SJSA1 (cell line): ENCODE data around the gene CNTROB. TPM values are rescaled to one million over a fixed set of nuclear protein-coding genes. Genes with fewer than 3 reads are reported as not detected.

Experiments used
- DNase-seq, 2 experiments: peaks; one replicate each; pipeline ENCODE4 v3.0.0-alpha.2; 2015 to 2020; ENCODE audit warnings: low spot score in 2 of 2, low read depth in 1 of 2
- H3K27ac ChIP-seq: fragments of 250-450 bp; sonication (Bioruptor Pico); 2 replicates; pipeline ENCODE4 v1.5.1; 2020; ENCODE audit warnings: mild to moderate bottlenecking, moderate library complexity
- H3K27me3 ChIP-seq: fragments of 250-450 bp; sonication (Bioruptor Pico); replicated peaks from 2 replicates; pipeline ENCODE4 v1.5.1; 2020; ENCODE audit warnings: mild to moderate bottlenecking, moderate library complexity
- H3K36me3 ChIP-seq: fragments of 250-450 bp; sonication (Bioruptor Pico); 2 replicates; pipeline ENCODE4 v1.5.1; 2020; ENCODE audit warnings: mild to moderate bottlenecking
- H3K4me1 ChIP-seq: fragments of 250-450 bp; sonication (Bioruptor Pico); replicated peaks from 2 replicates; pipeline ENCODE4 v1.6.1; 2021; ENCODE audit warnings: mild to moderate bottlenecking
- H3K4me3 ChIP-seq: fragments of 250-450 bp; sonication (Bioruptor Pico); 2 replicates; pipeline ENCODE4 v1.5.1; 2020; ENCODE audit warnings: mild to moderate bottlenecking
- H3K9me3 ChIP-seq: fragments of 250-450 bp; sonication (Bioruptor Pico); replicated peaks from 2 replicates; pipeline ENCODE4 v1.5.1; 2020; ENCODE audit warnings: mild to moderate bottlenecking
- total RNA-seq: library from RNA; depleted of rRNA; stranded (reverse); fragments of >200 nt; shearing (Covaris generic); gene quantifications from 2 replicates; pipeline ENCODE4 v1.2.3, GENCODE V29; 2014

The CNTROB gene
- total RNA-seq, 1 experiment from 2014 or later: 30.9 TPM

GRCh38 chr17:7916385-7916682, 15.7 kb upstream of the CNTROB start:
- H3K27me3 ChIP-seq: no peaks in the 10 kb centered on the region
- H3K36me3 ChIP-seq: peaks cover 16% of the 10 kb centered on the region
- peaks cover 4% of the 10 kb centered on the region for H3K9me3 ChIP-seq
- peaks cover 16% of the 10 kb centered on the region for H3K4me1 ChIP-seq
- DNase-seq: no peak
- peak overlapping the region; percentile 45; the same call in 1 of the 2 replicates for H3K27ac ChIP-seq
- peak overlapping the region; percentile 42 for H3K4me3 ChIP-seq

- Histone ChIP-seq H3K9me3 (peaks cover 4% of the 10 kb centered on the region), H3K4me3 (no peak overlapping the region), H3K27me3 (no peaks in the 10 kb centered on the region), H3K36me3 (peaks cover 11% of the 10 kb centered on the region), H3K27ac (no peak overlapping the region), H3K4me1 (peaks cover 16% of the 10 kb centered on the region)
- no peak for DNase-seq
Observed at GRCh38 chr17:7916808-7917207, 15.2 kb upstream of the CNTROB start.

- no peaks in the 10 kb centered on the region for H3K27me3 ChIP-seq
- H3K4me3 ChIP-seq: peak overlapping the region; percentile 20; the same call in 1 of the 2 replicates
- H3K9me3 ChIP-seq: no peaks in the 10 kb centered on the region
- no peak overlapping the region for H3K27ac ChIP-seq
- peaks cover 10% of the 10 kb centered on the region for H3K4me1 ChIP-seq
- no peak for DNase-seq
- no peaks in the 10 kb centered on the region for H3K36me3 ChIP-seq
Observed at GRCh38 chr17:7922269-7922844, 9.6 kb upstream of the CNTROB start.

- DNase-seq: peak; percentile 25 to 62
- H3K9me3 ChIP-seq: no peaks in the 10 kb centered on the region
- H3K4me1 ChIP-seq: peaks cover 10% of the 10 kb centered on the region
- peak overlapping the region; percentile 20 for H3K4me3 ChIP-seq
- no peaks in the 10 kb centered on the region for H3K36me3 ChIP-seq
- no peak overlapping the region for H3K27ac ChIP-seq
- no peaks in the 10 kb centered on the region for H3K27me3 ChIP-seq
Observed at GRCh38 chr17:7922845-7923628, 9.0 kb upstream of the CNTROB start.

GRCh38 chr17:7927596-7927995, 4.4 kb upstream of the CNTROB start:
- H3K9me3 ChIP-seq: no peaks in the 10 kb centered on the region
- H3K4me1 ChIP-seq: peaks cover 10% of the 10 kb centered on the region
- no peak for DNase-seq
- no peaks in the 10 kb centered on the region for H3K27me3 ChIP-seq
- H3K27ac ChIP-seq: no peak overlapping the region
- no peak overlapping the region for H3K4me3 ChIP-seq
- H3K36me3 ChIP-seq: peaks cover 15% of the 10 kb centered on the region

GRCh38 chr17:7929158-7930023, 2.6 kb upstream of the CNTROB start, which contains the start of gene KCNAB3:
Gene KCNAB3 (minus strand): TSS chr17:7929856. CDS start chr17:7929435, 421 bp downstream.
- H3K4me1 ChIP-seq: peaks cover 13% of the 10 kb centered on the region
- DNase-seq: no peak
- H3K4me3 ChIP-seq: no peak within 1 kb of the TSS; the same call in 1 of the 2 replicates
- no peaks in the 10 kb centered on the region for H3K9me3 ChIP-seq
- H3K36me3 ChIP-seq: peaks cover 24% of the 10 kb centered on the region
- H3K27ac ChIP-seq: no peak within 1 kb of the TSS
- no peaks in the 10 kb centered on the region for H3K27me3 ChIP-seq

GRCh38 chr17:7930841-7931631, 970 bp upstream of the CNTROB start:
- H3K27ac ChIP-seq: no peak overlapping the region

GRCh38 chr17:7932483-7932891, 481 bp downstream of the CNTROB start:
- DNase-seq: no peak
- Histone ChIP-seq H3K27me3 (no peaks in the 10 kb centered on the region), H3K4me3 (peak overlapping the region; percentile 84), H3K27ac (peak overlapping the region; percentile 95), H3K9me3 (no peaks in the 10 kb centered on the region), H3K36me3 (peaks cover 54% of the 10 kb centered on the region), H3K4me1 (peaks cover 13% of the 10 kb centered on the region)

More at GRCh38 chr17:7930841-7931631, 970 bp upstream of the CNTROB start:
- peaks cover 39% of the 10 kb centered on the region for H3K36me3 ChIP-seq
- H3K4me3 ChIP-seq: peak overlapping the region; percentile 84
- peaks cover 13% of the 10 kb centered on the region for H3K4me1 ChIP-seq
- H3K27me3 ChIP-seq: no peaks in the 10 kb centered on the region
- DNase-seq: no peak
- no peaks in the 10 kb centered on the region for H3K9me3 ChIP-seq

GRCh38 chr17:7932949-7933348, 943 bp downstream of the CNTROB start:
- Histone ChIP-seq H3K9me3 (no peaks in the 10 kb centered on the region), H3K4me1 (peaks cover 13% of the 10 kb centered on the region), H3K36me3 (peaks cover 54% of the 10 kb centered on the region), H3K27me3 (no peaks in the 10 kb centered on the region), H3K4me3 (peak overlapping the region; percentile 84), H3K27ac (peak overlapping the region; percentile 95)
- DNase-seq: peak; percentile 59 to 80

GRCh38 chr17:7935859-7936258, 3.9 kb downstream of the CNTROB start:
- H3K36me3 ChIP-seq: peaks cover 73% of the 10 kb centered on the region
- DNase-seq: no peak

GRCh38 chr17:7940034-7940433, 8.0 kb downstream of the CNTROB start:
- Histone ChIP-seq H3K4me3 (no peak overlapping the region), H3K27ac (no peak overlapping the region), H3K36me3 (peaks cover 86% of the 10 kb centered on the region), H3K27me3 (no peaks in the 10 kb centered on the region), H3K9me3 (no peaks in the 10 kb centered on the region), H3K4me1 (no peaks in the 10 kb centered on the region)
- DNase-seq: no peak

More at GRCh38 chr17:7935859-7936258, 3.9 kb downstream of the CNTROB start:
- no peaks in the 10 kb centered on the region for H3K9me3 ChIP-seq
- peaks cover 11% of the 10 kb centered on the region for H3K4me1 ChIP-seq
- H3K27me3 ChIP-seq: no peaks in the 10 kb centered on the region
- H3K27ac ChIP-seq: no peak overlapping the region
- H3K4me3 ChIP-seq: no peak overlapping the region

GRCh38 chr17:7940743-7941142, 8.7 kb downstream of the CNTROB start:
- Histone ChIP-seq H3K4me3 (no peak overlapping the region), H3K27ac (no peak overlapping the region), H3K9me3 (no peaks in the 10 kb centered on the region), H3K36me3 (peaks cover 85% of the 10 kb centered on the region), H3K4me1 (no peaks in the 10 kb centered on the region), H3K27me3 (no peaks in the 10 kb centered on the region)
- no peak for DNase-seq

- Histone ChIP-seq H3K27ac (no peak overlapping the region), H3K36me3 (peaks cover 87% of the 10 kb centered on the region), H3K4me3 (no peak overlapping the region), H3K27me3 (no peaks in the 10 kb centered on the region), H3K4me1 (no peaks in the 10 kb centered on the region), H3K9me3 (no peaks in the 10 kb centered on the region)
- DNase-seq: no peak
Observed at GRCh38 chr17:7943291-7943690, 11.3 kb downstream of the CNTROB start.
